ENCODE measurements around the gene SMIM41.

DNA sequence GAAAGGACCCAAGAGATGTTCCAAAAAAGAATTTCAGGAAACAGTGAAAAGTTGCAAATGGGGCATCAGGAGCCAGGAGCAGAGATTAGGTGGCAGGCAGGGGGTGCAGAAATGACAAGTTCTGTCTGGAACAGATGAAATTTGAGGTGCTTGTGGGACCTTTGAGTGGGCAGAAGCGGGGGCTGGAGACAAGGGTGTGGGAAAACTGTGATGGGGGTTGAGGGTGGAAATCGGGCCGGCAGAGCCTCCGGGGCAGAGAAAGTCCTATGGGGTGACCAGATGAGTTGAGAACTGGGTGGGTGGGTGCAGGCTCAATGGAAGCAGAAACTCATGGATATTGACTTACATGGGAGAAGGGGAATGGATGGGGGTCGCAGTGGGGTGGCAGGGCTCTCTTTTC is 29.8 kb upstream of the SMIM41 start:
- TF ChIP-seq SIN3A (IDR thresholded peaks at IDR 0.05; ENCODE audit: borderline replicate concordance, insufficient read depth, low read depth, low read length): no peak
- TF ChIP-seq, protein P1, sequence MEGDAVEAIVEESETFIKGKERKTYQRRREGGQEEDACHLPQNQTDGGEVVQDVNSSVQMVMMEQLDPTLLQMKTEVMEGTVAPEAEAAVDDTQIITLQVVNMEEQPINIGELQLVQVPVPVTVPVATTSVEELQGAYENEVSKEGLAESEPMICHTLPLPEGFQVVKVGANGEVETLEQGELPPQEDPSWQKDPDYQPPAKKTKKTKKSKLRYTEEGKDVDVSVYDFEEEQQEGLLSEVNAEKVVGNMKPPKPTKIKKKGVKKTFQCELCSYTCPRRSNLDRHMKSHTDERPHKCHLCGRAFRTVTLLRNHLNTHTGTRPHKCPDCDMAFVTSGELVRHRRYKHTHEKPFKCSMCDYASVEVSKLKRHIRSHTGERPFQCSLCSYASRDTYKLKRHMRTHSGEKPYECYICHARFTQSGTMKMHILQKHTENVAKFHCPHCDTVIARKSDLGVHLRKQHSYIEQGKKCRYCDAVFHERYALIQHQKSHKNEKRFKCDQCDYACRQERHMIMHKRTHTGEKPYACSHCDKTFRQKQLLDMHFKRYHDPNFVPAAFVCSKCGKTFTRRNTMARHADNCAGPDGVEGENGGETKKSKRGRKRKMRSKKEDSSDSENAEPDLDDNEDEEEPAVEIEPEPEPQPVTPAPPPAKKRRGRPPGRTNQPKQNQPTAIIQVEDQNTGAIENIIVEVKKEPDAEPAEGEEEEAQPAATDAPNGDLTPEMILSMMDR (IDR thresholded peaks at IDR 0.05): no peak

Measured in Panc1 (cell line).